SK-N-SH (cell line): ENCODE data around the gene NCK1.

Source experiments
- CTCF ChIP-seq: fragments of 200-600 bp; sonication (generic); IDR thresholded peaks from 2 replicates; pipeline ENCODE4 v1.6.1; 2017; ENCODE audit warnings: antibody characterized with exemption, mild to moderate bottlenecking, moderate library complexity
- EZH2phosphoT487 ChIP-seq: fragments of 200-600 bp; sonication (generic); IDR thresholded peaks from 2 replicates; pipeline ENCODE4 v1.6.1; 2017; ENCODE audit warnings: low read depth, mixed run types, mild to moderate bottlenecking, antibody characterized with exemption, moderate library complexity, borderline replicate concordance
- FOXM1 ChIP-seq: IDR thresholded peaks from 2 replicates; pipeline ENCODE4 v1.4.0; 2012; ENCODE audit warnings: low read depth, mild to moderate bottlenecking
- GABPA ChIP-seq: IDR thresholded peaks from 2 replicates; pipeline ENCODE4 v1.4.0; 2012; ENCODE audit warnings: low read depth, mild to moderate bottlenecking
- JUND ChIP-seq: IDR thresholded peaks from 2 replicates; pipeline ENCODE4 v1.4.0; 2012
- MAX ChIP-seq: IDR thresholded peaks from 2 replicates; pipeline ENCODE4 v1.4.0; 2012; ENCODE audit warnings: low read depth
- MEF2A ChIP-seq: IDR thresholded peaks from 2 replicates; pipeline ENCODE4 v1.4.0; 2012; ENCODE audit warnings: low read depth, borderline replicate concordance
- NFIC ChIP-seq: IDR thresholded peaks from 2 replicates; pipeline ENCODE4 v1.4.0; 2012; ENCODE audit warnings: borderline replicate concordance
- RAD21 ChIP-seq: IDR thresholded peaks from 2 replicates; pipeline ENCODE4 v1.6.1; 2012; ENCODE audit warnings: mild to moderate bottlenecking, low read length
- RXRA ChIP-seq: IDR thresholded peaks from 2 replicates; pipeline ENCODE4 v1.4.0; 2012; ENCODE audit warnings: low read depth, mild to moderate bottlenecking, borderline replicate concordance
- SIN3A ChIP-seq: IDR thresholded peaks from 2 replicates; pipeline ENCODE4 v1.6.1; 2012; ENCODE audit warnings: low read depth, mild to moderate bottlenecking, low read length, moderate library complexity, borderline replicate concordance
- TAF1 ChIP-seq: IDR thresholded peaks from 2 replicates; pipeline ENCODE4 v1.6.1; 2012; ENCODE audit warnings: low read depth, mild to moderate bottlenecking, low read length, moderate library complexity, borderline replicate concordance
- USF2 ChIP-seq: fragments of 150-350 bp; IDR thresholded peaks from 2 replicates; pipeline ENCODE4 v1.6.1; 2017; ENCODE audit warnings: antibody characterized with exemption, low read length, low read depth, borderline replicate concordance
- ZBTB33 ChIP-seq: IDR thresholded peaks from 2 replicates; pipeline ENCODE4 v1.4.0; 2012; ENCODE audit warnings: low read depth, borderline replicate concordance

GRCh38 chr3:136932978-136933772 is 71.2 kb downstream of the NCK1 start:
- TF ChIP-seq CTCF (no peak), MEF2A (no peak), ZBTB33 (no peak), RXRA (no peak), NFIC (no peak), SIN3A (no peak), GABPA (no peak), USF2 (no peak), RAD21 (no peak), FOXM1 (no peak), MAX (no peak), JUND (no peak), EZH2phosphoT487 (no peak), TAF1 (no peak)
